ENCODE measurements around the gene ZNF12.
"Not testable (repeated sequence)": the region's sequence is repeated elsewhere in the genome, so short reads cannot be mapped to it uniquely, and the experiment has no call there.

The ZNF12 gene

DNA sequence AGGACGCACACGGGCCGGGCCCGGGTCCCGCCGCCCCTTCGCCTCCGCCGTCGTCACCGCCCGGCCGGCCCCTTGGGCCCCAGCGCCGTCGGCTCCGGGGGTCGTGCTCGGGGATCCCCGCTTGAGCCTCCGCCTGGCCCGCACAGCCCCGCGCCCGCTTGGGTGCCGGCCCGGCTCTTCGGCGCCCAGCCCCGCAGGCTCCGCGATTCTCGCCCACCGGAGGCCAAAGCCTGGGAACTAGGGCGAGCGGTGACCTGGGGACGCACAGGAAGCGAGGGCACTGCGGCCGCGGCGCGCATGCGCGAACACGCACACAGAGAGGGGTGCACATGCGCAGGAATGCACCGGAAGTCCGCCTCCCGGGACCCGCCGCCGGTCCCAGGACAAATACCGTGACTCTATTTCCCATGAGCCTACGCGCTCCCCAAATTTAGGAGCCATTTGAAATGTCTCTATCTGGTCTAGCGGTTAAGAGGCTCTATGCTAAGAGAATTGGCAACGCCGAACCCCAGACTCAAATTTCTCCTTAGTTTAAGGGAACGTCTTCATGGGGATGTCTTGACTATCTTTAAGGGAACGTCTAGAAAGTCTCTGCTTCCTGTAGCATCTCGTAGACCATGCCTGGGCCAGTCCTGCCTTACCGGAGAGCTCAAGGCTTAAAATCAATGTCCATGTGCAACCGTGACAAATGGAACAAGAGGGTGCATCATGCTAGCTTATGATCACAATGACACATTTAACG, at the start of gene ZNF12:
TSS of gene ZNF12 (minus strand) at position 282 of the 742 bp plus-strand sequence. CDS start 1,774 bp downstream, outside the sequence.
- in situ Hi-C loops (cut with MboI; ENCODE audit: low sequenced_read_pairs): no loop called here

- in situ Hi-C loops (cut with MboI; ENCODE audit: low sequenced_read_pairs): not testable (repeated sequence)
Observed at GRCh38 chr7:6753964-6754363, 47.2 kb upstream of the ZNF12 start, which contains the start of gene RSPH10B2. RSPH10B2 (plus strand) TSS chr7:6754103; CDS start chr7:6757678, 3,575 bp downstream.

GRCh38 chr7:6750173-6750572, 43.4 kb upstream of the ZNF12 start:
- in situ Hi-C loops (cut with MboI; ENCODE audit: low sequenced_read_pairs): not testable (repeated sequence)

GRCh38 chr7:6749335-6749734, 42.6 kb upstream of the ZNF12 start:
- in situ Hi-C loops (cut with MboI; ENCODE audit: low sequenced_read_pairs): not testable (repeated sequence)

DNA sequence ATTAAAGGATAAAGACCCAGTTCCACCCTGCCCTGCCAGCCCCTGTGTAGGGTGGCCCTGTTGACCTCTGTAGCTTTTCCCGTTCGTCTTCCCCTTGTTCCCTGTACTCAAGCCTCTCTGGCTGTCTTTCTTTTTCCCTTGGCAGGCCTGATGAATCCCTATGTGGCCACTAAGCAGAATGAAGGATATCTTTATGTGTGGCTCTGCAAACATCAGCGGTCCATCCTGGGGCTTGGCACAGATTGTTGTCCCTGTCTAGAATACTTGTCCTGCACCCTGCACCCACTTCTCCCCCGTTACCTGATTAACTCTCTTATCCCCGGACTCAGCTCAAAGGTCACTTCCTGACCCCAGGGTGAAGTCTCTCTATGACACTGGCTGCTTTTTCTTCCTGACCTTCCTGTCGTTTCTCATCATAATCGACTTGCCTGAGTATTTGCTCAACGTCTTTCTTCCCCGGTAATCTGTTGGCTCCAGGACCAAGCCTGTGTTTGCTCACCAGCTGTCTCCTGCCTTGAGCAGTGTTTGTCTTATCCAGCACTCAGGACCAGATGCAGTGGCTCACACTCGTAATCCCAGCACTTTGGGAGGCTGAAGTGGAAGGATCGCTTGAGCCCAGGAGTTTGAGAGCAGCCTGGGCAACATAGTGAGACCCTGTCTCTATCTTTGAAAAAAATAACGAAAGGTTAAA, 37.8 kb upstream of the ZNF12 start:
- in situ Hi-C loops (cut with MboI; ENCODE audit: low sequenced_read_pairs): not testable (repeated sequence)

DNA sequence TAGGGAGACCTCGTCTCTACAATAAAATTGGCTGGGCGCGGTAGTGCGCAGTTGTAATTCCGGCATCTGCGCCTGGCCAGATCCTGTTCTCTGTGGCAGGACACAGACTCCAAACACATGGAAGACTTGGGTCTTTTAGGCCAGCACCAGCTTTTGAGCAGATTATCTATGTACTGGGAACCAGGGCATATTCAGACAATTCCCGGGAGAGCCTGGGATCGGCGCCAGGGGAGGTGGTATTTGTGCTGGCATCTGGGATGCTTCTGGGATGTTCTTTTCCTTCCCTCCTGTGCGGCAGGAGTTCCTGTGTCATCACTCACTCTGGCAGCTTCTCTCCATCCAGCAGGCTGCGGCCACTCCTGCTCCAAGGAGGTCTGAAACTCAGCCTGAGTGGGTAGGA, 31.7 kb upstream of the ZNF12 start:
- in situ Hi-C loops (cut with MboI; ENCODE audit: low sequenced_read_pairs): not testable (repeated sequence)

DNA sequence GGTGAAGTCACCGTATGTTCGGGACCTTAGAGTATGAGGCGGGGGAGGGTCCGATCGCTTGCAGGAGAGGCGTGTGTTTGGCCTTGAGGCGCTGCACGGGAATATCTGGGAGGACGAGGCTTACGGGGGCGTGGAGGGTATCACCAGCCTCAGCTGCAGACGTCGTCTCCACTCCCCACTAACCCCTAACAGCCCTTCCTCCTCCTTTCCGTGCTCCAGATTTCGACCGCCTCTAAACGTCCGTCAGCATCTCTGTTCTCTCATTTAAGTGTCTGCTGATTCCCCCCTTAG, 23.5 kb upstream of the ZNF12 start:
- in situ Hi-C loops (cut with MboI; ENCODE audit: low sequenced_read_pairs): no loop called here

GRCh38 chr7:6729492-6730342, 23.0 kb upstream of the ZNF12 start:
- in situ Hi-C loops (cut with MboI; ENCODE audit: low sequenced_read_pairs): no loop called here

DNA sequence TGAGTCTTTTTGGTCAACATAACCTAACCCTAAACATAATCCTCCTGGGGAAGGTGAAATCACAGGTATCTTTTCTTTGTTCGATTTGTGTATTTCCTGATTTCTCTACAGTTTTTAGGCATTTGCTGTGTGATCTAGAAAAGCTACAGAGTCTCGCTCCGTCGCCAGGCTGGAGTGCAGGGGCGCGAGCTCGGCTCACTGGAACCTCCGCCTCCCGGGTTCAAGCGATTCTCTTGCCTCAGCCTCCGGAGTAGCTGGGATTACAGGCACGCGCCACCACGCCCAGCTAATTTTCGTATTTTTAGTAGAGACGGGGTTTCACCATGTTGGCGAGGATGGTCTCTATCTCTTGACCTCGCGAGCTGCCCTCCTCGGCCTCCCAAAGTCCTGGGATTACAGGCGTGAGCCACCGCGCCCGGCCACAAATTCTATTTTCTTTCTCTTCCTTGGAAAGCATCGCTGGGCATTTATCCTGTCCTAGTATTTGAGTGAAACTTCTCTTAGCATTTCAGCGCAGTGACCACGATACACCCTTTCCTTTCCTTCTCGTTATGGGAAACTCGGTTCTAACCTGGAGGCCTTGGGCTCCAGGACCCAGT, 22.2 kb upstream of the ZNF12 start:
- in situ Hi-C loops (cut with MboI; ENCODE audit: low sequenced_read_pairs): not testable (repeated sequence)

GRCh38 chr7:6727663-6728062, 20.9 kb upstream of the ZNF12 start:
- in situ Hi-C loops (cut with MboI; ENCODE audit: low sequenced_read_pairs): no loop called here

DNA sequence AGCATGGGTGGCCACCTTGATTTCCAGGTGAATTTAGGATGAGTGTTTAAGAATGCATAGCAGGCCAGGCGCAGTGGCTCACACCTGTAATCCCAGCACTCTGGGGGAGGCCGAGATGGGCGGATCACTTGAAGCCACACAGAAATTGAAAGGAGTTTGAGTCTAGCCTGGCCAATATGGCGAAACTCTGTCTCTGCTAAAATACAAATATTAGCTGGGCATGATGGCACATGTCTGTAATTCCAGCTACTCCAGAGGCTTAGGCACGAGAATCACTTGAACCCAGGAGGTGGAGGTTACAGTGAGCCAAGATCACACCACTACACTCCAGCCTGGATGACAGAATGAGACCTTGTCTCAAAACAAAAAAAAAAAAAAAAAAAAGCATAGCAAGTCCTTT, 19.6 kb upstream of the ZNF12 start:
- in situ Hi-C loops (cut with MboI; ENCODE audit: low sequenced_read_pairs): not testable (repeated sequence)

DNA sequence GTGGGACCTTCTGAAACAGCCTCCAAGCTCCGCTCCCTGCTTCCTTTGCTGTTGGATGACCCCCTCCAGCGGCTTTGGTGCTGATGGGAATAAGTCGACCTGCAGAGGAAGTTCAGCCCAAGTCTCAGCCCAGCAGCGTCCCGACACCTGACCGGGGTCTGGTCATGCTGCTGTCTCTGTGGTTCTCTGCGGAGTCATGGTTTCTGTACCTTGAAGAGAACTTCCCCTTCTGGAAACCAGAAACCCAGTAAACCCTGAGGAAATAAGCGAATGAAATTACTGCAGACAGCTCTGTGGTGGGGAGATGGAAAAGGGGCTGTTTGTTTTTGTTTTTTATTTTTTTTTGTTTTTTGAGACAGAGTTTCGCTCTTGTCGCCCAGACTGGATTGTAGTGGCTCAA, 18.3 kb upstream of the ZNF12 start:
- in situ Hi-C loops (cut with MboI; ENCODE audit: low sequenced_read_pairs): no loop called here

DNA sequence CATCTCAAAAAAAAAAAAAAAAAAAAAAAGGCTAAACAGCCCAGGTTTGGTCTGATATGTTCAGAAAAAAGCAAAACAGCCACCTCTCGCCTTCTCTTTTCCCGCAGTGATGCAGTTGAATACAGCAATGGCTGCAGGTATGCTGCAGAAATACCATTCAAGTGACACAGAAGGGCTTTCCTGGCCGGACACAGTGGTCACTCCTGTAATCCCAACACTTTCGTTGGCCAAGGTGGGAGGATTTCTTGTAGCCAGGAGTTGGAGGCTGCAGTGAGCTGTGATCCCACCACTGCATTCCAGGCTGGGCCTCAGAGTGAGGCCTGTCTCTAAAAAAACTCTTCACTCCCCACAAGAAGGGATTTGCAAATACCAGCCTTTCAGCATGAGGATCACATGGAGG, 17.6 kb upstream of the ZNF12 start:
- in situ Hi-C loops (cut with MboI; ENCODE audit: low sequenced_read_pairs): not testable (repeated sequence)

GRCh38 chr7:6718124-6718523, 11.4 kb upstream of the ZNF12 start:
- in situ Hi-C loops (cut with MboI; ENCODE audit: low sequenced_read_pairs): no loop called here

GRCh38 chr7:6715898-6716297, 9.2 kb upstream of the ZNF12 start:
- in situ Hi-C loops (cut with MboI; ENCODE audit: low sequenced_read_pairs): not testable (repeated sequence)

DNA sequence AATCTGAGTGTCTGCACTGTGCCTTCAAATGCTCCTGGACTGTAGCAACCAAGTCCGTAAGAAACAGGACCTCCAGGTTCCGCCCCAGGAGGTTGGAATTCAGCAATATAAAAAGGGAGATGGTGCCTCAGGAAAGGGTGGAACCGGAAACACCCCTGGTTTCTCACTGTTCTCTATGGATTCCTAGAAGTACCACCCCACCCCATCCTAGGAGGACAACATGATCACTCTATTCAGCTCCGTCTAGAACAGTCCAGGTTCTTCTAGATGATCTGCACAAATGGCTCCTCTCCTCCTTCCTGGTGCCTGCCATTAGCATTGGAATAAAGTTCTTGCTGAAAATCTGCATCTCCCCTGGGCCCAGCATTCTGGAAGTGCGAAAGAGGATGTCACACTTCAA, 7.6 kb upstream of the ZNF12 start:
- in situ Hi-C loops (cut with MboI; ENCODE audit: low sequenced_read_pairs): no loop called here

GRCh38 chr7:6709808-6710207, 3.1 kb upstream of the ZNF12 start:
- in situ Hi-C loops (cut with MboI; ENCODE audit: low sequenced_read_pairs): no loop called here

DNA sequence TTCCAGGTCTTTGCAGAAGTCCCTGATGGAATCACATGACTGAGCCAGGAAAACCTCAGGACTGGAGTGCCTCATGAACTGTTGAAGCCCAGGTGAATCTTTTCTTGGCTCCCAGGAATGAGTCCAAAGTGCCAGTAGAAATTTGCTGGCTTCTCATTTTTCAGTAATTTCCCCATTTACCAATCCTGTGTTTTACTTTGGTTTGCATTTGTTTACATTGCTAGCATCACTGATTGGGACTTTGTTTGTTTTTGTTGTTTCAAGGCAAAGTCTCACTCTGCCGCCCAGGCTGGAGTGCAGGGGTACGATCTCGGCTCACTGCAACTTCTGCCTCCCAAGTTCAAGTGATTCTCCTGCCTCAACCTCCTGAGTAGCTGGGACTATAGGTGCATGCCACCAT, 1.6 kb upstream of the ZNF12 start:
- in situ Hi-C loops (cut with MboI; ENCODE audit: low sequenced_read_pairs): no loop called here

DNA sequence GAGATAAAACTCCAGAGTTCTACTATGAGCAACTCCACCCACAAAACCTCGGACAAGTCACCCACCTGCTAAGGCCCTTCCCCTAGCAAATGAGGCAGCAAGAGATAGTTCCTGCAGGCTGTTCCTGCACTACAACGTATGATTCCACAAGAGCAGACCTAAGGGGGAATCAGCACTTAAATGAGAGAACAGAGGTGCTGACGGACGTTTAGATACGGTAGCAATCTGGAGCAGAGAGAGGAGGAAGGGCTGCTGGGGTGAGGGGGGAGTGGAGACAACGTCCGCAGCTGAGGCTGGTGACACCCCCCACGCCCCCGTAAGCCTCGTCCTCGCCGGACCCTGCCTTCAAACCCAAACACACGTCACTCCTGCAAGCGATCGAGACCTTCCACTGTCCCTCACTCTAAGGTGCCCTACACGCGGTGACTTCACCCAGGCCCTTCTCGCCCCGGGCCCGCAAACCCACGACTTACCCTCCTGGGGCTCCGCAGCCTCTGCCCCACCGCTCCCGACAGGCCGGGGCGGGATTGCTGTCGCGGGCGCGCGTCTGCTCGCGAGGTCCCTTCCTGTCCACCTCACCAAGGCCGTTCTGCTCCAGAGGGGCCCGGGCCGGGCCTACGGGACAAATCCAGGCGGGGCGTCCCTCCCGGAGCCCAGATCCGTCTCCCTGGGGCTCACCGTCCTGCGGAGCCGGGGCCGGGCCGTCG, 635 bp downstream of the ZNF12 start:
- in situ Hi-C loops (cut with MboI; ENCODE audit: low sequenced_read_pairs): no loop called here

- in situ Hi-C loops (cut with MboI; ENCODE audit: low sequenced_read_pairs): no loop called here
Observed at GRCh38 chr7:6701860-6702259, 4.9 kb downstream of the ZNF12 start.

GRCh38 chr7:6700793-6701192, 6.0 kb downstream of the ZNF12 start:
- in situ Hi-C loops (cut with MboI; ENCODE audit: low sequenced_read_pairs): no loop called here

Data from HL-60/S4 (cell line).